Stimulated activated CD8-positive, alpha-beta memory T cell treated with anti-CD3 and anti-CD28 coated beads, Interleukin-15, amount 100 ng/mL, for 24 hours (primary cell): ENCODE results near the gene ELMOD1.

Source experiments
- DNase-seq: peaks from one replicate; pipeline ENCODE4 v3.0.0-alpha.2; 2020; ENCODE audit warnings: low read depth

ELMOD1 gene

DNA sequence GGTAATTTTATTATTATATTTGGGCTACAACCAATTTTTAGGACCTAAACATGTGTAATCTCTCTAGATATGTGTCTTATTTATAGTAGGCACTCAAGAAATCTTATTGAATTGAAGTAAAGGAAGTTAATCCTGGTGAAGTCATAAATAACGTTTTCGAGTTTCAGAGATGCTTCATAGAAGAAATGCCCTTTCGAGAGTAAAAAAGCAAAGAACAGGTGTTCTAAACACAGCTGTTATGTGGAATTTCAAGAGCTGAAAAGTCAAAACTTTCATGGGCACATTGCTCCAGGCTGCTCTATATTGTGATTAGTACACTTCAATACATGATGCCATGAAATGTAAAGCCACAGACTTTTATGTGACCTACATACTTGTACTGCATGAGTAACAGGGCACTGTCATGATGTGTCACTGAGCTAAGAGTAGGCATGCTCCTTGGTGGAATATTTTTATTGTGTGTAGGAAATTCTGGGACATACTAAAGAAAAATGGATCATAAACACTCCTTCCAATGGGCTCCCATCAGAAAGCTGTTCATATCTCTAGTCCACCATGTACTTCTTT lies 7.2 kb upstream of the ELMOD1 start:
- DNase-seq, result no peak

DNA sequence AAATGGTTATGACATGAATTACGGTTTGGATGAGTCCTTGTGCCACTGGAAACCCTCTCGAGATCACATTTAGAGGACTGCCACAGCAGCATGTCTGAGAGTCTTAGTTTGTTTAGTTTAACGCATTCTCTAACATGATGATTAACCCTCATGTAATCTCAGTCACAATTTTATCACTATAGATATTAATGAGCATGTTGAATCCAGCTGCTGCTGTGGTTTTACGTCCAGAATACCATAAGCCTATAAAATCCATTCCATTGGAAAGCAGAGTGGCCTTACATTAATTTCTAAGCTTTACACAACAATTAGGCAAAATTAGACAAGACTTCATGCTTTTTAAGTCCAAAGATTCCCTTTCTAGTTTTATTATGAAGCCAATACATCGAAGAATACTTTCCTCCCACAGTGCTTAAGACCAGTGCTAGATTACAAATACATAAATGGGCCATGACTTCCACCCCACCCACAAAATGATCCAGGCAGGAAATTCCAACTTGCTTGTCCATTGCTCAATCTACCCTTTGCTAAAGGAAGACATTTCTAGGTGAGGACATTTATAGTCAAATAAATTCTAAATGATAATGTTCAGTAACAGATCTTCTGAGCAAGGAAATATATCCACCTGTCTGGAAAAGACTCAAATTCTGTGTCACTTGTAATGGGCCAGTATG lies 3.5 kb upstream of the ELMOD1 start:
- DNase-seq, result no peak

DNA sequence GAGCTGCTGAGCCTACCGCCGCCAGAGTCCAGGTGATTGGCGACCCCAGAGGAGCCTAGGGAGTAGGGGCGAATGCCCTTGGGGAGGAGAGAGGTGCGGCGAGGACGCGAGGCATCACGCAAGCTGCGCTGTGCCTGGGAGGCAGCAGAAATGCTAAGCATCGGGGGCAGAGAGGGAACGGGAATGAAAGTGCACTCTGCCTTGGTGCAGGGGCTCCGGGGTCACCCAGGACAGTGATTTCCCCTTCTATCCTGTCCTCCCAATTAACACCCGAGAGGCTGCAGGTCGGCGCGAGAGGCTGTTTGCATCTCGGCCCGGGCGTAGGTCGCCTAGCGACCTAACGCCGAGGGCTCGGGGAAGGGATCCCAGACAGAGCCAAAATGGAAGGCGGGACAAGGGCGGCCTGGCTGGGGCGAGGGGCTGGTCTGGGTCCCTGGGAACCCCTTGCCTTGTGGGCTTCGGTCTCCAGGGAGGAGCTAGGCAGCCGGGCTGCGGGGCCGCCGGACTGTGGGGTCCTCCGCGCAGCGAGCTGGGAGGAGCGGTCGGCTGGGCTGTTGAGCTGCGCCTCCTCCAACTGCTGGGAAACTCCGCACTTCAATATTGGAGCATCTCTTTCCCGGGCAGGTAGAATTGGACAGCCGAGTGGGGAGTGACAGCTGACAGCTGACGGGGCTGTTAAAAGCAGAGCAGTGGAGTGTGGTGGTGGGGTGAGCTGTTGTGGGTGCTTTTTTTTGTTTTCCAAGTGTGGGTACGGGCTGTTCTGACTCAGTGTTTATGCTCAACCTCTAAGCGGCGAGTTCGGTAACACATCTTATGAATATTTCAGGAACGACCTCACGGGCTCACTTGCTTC lies 657 bp downstream of the ELMOD1 start:
- DNase-seq, result no peak

DNA sequence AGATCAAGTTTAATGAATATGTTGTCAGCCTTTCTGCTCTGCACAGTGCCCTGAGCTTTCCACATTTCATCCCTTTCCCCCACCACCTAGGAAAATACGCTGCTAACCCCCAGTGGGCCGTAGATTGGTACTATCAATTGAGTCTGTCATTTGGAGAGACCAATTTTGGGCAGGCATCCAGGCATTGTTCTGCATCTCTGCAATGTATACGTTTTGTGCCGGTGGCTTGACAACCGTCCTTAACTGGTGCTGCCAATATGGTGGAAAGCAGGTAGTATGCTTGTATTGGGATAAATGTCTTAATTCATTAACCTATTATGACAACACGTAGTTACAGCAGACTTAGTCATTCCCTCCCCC lies 1.3 kb downstream of the ELMOD1 start:
- no peak for DNase-seq

DNA sequence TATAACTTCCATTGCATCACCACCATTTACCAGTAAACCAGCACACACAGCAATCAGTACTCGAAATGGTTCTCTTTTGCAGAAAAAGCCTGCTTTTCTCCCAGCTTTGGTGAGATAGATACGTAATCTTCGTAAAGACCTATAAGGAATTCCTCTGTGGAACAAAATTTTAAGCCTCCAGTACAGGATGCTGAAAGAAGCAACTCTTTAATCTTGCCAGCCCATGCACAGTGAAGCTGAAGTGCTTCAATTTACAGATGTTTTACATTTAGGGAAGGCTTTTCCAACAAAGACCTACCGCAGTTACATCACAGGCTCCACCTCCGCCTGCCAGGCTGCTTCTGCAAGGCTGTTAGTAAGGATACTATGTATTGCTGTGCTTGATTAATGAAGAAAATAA lies 1.9 kb downstream of the ELMOD1 start:
- no peak for DNase-seq

DNA sequence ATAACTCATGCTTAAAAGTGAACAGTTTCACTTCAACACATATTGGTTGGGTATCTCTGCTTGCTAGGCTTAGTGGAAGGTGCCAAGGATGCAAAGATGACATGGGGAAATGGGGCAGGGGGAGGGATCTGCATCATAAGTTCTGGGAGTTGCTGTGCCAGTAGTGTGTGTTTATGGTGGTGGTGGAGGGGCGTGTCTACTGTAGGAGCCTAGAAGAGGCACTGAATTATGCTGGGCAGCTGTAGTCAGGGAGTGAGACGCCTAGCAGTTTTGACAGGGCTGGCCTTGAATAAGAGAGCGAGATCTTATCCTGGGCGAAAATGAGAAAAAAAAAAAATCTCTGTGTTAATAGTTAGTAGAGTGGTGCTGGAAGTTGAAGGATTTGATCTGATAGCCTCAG lies 3.0 kb downstream of the ELMOD1 start:
- DNase-seq, result no peak

DNA sequence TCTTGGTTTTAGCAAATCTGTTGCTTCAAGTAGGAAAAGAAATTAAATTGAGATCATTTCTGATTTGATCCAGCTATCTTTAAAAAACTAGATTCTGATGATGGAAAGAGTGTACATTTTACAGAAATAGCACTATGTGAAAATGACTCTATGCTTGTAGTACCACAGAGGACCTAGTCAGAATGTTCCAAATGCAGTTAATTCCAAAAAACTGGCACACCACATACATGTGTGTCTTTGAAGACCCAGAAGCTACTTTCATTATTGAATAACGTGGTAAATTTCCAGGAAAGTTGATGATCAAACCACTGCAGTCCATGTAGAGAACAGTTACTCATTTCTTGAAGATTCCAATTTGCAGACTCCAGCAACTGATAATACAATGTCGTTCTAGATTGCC lies 3.8 kb downstream of the ELMOD1 start:
- DNase-seq, result no peak

DNA sequence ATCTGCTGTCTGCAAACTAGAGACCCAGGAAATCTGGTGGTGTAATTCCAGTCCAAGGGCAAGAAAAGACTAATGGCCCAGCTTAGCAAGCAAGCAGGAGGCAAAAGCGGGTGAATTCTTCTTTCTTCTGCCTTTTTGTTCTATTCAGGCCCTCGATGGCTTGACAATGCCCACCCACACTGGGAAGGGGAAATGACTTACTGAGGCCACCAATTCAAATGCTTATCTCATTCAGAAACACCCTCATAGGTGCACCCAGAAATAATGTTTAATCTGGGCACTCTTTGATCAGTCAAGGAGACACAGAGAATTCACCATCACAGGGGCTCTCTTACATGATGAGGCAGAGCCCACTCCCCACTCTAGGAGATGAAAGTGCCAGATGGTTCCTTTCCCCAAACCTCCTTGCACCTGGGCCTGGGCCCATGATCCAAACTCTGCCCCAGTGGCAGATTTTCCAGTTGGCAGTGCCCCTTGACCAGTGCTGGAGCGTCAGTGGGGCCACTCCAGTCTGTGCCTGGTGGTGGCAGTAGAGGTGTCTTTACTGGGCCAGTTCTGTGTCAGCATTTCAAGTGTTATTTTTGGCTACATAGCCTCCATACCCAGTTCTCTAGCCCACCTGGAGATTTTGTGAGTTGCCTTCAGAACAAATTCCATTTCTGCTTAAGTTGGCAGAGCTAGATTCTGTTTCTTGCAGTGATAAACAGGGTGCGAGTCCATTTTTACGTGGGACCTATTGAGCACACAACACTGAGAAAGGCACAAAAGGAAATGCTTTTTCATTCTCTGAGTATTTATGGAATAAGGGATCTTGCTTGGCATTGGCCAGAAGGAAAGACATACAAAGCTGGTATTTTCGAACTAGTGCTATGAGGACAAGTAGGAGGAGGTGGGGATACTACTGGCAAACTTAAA lies 7.5 kb downstream of the ELMOD1 start:
- DNase-seq, result no peak

DNA sequence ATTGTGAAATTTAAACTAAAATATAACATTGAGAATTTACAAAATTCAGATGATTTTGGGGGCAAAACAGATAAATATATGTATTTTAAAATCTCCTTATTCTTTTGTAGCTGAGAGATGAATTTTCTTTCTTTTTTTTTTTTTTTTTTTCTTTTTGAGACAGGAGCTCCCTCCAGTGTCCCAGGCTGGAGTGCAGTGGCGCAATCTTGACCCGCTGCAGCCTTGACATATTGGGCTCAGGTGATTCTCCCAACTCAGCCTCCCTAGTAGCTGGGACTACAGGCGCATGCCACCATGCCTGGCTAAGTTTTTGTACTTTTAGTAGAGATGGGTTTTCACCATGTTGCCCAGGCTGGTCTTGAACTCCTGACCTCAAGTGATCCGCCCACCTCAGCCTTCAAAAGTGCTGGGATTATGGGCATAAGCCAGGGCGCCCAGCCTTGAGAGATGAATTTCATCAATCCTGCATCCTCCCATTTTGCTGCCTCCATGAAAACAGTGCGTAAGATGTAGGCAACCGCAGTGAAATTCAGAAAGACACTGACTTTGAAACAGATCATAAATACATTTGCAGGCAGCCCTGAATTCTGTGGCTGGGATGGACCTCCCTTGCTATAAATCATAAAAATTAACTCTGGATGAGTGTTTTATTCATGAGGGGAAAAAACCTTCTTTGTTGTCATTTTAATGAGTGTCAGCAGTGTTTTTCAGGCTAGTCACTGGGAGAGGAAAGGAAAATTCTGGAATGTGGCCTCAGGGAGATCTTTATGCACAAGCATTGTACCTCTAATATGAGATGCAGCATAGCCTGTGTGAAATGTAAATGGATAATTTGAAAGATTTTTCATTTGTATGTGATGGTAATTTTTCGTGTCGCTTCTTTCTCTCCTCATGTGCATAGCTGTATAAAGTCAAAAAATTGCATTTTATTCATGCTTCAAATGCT lies 14.4 kb downstream of the ELMOD1 start:
- no peak for DNase-seq

DNA sequence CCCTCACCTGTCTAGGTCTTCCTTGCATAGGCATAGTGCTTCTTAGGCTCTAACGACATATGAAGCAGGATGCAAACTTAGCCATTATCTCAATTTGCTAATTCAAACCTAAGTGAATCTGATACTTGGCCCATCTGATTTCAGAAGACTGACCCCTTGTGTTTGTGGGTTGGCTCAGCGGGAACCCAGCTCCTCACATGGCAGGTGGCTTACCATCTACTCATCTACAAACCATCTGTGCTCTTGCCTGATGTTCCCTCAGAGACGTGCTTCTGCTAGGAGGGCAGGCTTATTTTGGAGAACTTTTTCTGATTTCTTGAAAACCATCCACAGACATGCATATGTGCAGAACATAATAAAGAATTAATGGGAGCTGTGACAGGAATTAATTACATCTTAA lies 15.2 kb downstream of the ELMOD1 start:
- no peak for DNase-seq

DNA sequence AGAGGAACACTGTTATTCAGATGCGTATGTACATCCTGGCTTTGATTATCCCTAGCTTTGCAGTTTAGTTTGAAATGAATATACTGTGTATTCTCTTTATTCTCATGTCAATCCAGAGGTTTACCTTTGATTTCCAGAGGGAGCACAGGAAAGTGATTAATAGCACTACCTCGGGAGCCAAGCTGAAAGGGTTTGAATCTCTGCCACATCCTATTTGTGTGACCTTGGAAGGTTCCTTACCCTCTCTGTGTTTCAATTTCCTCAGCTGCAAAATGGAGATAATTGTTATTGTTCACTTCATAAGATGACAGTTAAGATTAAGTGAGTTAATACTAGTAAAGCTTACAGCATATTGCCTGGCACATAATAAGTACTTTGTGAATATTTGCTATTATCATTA lies 17.9 kb downstream of the ELMOD1 start:
- DNase-seq, result no peak

DNA sequence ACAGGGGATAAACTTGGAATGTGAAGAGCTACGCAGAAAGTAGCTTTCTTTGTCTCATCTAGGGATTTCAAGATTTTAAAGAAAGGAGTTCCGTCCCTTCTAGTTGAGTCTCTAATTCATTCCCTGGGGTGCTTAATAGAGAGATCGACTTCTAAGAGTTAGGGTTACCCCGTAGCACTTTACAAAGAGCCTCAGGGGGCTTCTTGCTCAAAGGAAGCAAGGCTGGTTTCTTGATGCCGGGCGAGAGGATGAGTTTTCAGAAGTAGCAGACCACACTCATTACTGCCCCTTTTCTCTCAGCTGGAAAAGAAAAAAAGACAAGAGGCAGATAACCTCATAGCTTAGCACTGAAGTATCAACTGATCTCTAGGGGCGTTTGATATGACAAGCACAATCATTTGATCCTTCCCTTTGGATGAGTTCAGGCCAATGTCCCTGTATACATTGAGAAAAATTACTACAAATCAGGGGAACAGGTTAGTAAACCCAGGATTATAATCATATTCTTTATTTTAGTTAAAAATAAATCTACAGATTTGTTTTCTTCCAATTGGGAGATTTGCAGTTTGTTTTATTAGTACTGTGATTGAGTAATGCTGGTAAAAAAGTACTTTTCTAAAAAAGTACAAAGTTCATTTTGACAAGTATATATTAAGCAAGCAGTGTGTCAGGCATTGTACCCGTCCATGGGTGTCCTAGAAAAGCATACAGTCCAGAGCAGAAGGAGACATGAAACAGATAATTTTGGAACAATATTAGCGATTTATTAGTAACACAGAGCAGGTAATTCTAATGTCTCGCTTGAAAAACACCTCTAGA lies 18.7 kb downstream of the ELMOD1 start:
- DNase-seq, result no peak

DNA sequence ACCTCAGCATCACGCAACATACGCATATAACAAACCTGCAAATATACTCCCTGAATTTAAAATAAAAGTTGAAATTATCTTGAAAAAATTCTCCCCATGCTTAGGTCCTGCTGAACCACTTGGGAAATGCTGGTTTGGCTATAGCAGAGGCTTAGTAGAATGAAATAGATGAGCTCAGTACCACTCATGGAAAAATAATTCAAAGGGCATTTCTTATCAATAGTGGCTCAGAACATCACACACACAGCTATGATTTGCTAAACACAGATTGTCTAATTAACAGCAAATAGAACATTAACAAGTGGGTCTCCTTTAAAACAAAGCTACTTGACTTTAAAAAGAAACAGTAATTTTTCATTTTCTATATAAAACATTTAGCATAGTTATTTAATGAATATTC lies 21.5 kb downstream of the ELMOD1 start:
- no peak for DNase-seq

DNA sequence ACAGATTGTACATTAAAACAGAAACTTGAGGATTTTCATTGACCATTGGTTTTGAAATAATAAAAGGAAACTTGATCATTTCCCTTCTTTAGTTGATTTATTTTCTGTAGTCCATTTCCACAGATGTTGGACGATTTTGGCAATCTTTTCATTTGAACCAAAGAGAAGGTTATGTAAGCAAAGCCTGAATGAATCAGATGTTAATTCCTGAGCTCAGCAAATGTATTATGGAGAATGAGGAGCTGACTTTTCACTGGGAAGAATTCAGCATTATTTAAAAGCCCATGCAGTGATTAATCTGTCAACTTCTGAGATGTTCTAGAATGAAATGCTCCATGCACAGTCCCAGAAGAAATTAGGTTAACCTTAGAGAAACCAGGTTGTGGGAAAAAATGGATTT lies 29.0 kb downstream of the ELMOD1 start:
- no peak for DNase-seq

DNA sequence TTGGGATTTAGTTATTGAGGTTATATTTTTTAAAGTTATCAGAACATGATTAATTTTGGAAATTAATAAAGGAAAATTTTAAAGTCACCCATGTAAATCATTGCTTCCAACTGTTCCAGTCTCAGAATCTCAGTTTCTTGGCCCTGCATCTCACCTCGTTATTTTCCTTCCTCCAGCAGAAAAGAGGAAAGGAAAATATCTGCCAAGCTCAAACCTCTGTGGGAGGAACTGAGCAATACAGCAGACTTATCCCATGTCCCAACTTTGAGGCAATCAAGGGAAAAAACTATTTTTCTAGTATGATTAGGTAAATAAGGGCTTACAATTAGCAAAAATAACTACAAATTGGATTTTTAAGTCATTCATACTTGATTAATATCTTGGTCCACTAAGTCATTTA lies 30.1 kb downstream of the ELMOD1 start:
- DNase-seq, result no peak

DNA sequence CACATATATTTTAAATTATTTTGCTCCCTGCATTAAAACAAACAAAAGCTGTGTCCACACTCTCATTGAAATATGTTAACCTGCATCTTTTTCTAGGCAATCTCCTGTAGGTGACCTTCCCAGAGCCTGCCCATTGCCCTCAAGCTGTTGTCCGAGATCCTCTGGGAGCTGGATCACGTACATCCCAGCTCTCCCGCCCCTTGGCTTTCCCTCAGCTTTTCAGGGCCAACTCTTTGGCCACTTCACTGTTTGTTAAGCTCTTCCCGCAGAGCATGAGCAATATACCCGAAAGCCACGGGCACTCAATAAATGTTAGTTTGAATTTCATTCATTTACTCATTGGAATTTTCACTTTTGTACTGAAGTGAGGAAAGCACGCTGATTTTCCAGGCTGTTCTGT lies 32.2 kb downstream of the ELMOD1 start:
- DNase-seq, result no peak

DNA sequence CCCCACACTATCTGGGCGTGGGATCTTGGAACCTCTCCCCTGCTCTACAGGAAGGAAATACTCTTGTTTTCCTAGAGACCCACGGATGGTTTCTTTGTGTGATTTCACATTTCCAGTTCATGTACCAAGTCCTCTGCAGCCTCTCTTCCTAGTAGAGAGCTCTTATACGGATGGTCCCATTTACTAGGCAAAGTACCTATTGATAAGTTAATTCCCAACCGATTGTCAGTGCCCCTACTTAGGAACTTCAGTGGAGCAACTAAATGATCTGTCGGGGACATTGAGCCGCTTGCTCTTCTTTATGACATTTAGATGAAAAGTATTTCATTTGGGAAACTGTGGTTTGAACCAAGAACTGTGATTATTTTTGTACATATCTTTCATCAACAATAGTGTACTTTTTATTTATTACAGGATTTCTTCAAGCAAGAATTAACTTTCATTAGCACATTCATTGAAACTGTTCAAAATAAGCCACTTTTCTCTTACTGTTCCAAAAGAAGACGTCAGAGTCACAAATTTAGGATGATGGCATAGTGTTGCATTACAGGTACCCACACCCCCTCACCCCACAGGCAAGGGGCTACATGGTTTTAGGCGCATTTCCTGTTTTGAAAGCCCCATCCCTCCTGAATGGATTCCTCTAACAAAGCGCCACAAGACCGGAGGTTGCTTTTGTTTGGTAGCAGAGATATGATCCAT lies 34.2 kb downstream of the ELMOD1 start:
- no peak for DNase-seq

DNA sequence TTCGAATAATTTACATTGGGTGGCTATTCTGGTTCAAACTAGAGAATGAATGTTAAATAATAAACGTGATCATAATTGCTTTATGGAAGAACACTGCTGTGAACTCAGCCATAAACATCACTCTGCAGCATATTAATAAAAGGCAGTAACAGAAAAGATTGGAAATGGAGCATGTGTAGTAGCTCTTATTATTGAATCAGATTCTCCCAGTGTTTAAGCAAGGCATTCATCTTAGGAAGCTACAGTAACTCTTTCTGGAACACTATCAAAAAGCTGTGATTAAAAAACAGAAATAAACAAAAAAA lies 34.7 kb downstream of the ELMOD1 start:
- no peak for DNase-seq

DNA sequence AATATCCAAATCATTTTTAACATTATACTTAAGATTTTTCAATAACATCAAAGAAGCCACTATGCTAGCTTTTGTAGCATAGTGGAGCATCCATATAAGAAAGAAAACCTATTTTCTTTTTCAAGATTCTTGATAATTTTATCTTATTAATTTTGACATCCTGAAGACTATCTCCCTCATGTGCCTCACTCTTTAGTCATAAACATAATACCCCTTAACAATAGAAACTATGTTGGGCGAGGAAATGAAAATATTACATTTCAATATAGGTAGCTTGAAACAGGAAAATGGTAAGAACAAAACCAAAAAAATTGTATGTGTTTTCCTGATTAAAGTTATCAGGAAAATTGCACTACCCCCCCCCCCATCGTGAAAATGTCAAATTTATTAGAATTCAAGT lies 40.1 kb downstream of the ELMOD1 start:
- no peak for DNase-seq

DNA sequence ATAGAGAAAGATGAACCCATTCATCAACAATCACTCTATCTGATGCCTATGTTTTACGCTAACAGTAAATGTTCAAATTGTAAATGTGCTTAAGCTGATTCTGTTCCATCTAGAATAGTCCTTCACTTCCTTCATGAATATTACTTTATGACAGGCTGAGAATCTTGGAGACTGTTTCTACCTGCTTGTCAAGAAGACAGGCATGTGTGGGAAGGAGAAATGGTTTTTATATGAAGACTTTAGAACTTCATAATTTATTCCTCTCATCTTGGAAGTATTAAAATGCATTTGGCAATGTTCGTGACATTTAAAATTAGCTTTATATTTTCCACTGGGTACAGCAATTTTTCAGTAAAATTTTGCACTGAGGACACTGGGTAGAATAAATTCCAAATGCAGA lies 41.0 kb downstream of the ELMOD1 start:
- no peak for DNase-seq
